OCI-LY3 (cell line): Measurements from ENCODE around the gene IL17REL.

Source experiments
- EZH2phosphoT487 ChIP-seq: fragments of 200-600 bp; shearing (Covaris generic); IDR thresholded peaks from 2 replicates; pipeline ENCODE4 v1.6.1; 2018; ENCODE audit warnings: antibody characterized with exemption, mixed run types, low read depth
- TF ChIP-seq, protein P1 (sequence below): fragments of 200-600, 300-600 bp; sonication (generic); IDR thresholded peaks from 2 replicates; pipeline ENCODE4 v1.5.1; 2014; ENCODE audit warnings: antibody characterized with exemption, low read length, low read depth

- TF ChIP-seq, protein P1, sequence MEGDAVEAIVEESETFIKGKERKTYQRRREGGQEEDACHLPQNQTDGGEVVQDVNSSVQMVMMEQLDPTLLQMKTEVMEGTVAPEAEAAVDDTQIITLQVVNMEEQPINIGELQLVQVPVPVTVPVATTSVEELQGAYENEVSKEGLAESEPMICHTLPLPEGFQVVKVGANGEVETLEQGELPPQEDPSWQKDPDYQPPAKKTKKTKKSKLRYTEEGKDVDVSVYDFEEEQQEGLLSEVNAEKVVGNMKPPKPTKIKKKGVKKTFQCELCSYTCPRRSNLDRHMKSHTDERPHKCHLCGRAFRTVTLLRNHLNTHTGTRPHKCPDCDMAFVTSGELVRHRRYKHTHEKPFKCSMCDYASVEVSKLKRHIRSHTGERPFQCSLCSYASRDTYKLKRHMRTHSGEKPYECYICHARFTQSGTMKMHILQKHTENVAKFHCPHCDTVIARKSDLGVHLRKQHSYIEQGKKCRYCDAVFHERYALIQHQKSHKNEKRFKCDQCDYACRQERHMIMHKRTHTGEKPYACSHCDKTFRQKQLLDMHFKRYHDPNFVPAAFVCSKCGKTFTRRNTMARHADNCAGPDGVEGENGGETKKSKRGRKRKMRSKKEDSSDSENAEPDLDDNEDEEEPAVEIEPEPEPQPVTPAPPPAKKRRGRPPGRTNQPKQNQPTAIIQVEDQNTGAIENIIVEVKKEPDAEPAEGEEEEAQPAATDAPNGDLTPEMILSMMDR = no peak
- TF ChIP-seq EZH2phosphoT487 = no peak
Measured at GRCh38 chr22:50039669-50040443, 27.3 kb upstream of the IL17REL start.
